HepG2 (cell line): ENCODE results near the gene NELL1.

ENCODE experiments used
- CBX2 ChIP-seq, 2 experiments: fragments of 200-600 bp in 1 of 2; sonication (generic); formaldehyde crosslinking in 1 of 2; IDR thresholded peaks; 2 replicates each; pipeline versions ENCODE4 v1.7.0 to v1.8.1; 2018 to 2022; ENCODE audit warnings: low read depth in 2 of 2, low read length in 1 of 2, mild to moderate bottlenecking in 1 of 2, missing genetic modification reagents in 1 of 2
- CTCF ChIP-seq: sonication (generic); formaldehyde crosslinking; IDR thresholded peaks from 2 replicates; pipeline ENCODE4 v1.5.0; 2020; ENCODE audit warnings: mild to moderate bottlenecking, missing genetic modification reagents, moderate library complexity
- MAX ChIP-seq: IDR thresholded peaks from 2 replicates; pipeline ENCODE4 v1.6.1; 2012; ENCODE audit warnings: inconsistent platforms
- PHF5A ChIP-seq: IDR thresholded peaks from one replicate; pipeline ENCODE4 v1.6.1; 2018; ENCODE audit warnings: low read depth, missing genetic modification reagents; ENCODE audit not compliant: unreplicated experiment
- RAD21 ChIP-seq: fragments of 450-650 bp; formaldehyde crosslinking; IDR thresholded peaks from 2 replicates; pipeline ENCODE4 v1.5.0; 2020; ENCODE audit warnings: mild to moderate bottlenecking
- SP1 ChIP-seq, 2 experiments: fragments of 450-650 bp in 1 of 2; sonication (generic) in 1 of 2; formaldehyde crosslinking in 1 of 2; IDR thresholded peaks; 2 replicates each; pipeline versions ENCODE4 v1.4.0 to v1.6.1; 2016 to 2020; ENCODE audit warnings: missing genetic modification reagents in 1 of 2
- TAF15 ChIP-seq: fragments of 200-400 bp; formaldehyde crosslinking; IDR thresholded peaks from one replicate; pipeline ENCODE4 v1.6.1; 2018; ENCODE audit warnings: mild to moderate bottlenecking, low read depth, low read length; ENCODE audit not compliant: poor library complexity, severe bottlenecking
- ZNF263 ChIP-seq: sonication (generic); formaldehyde crosslinking; IDR thresholded peaks from 2 replicates; pipeline ENCODE4 v1.4.0; 2020; ENCODE audit warnings: missing genetic modification reagents
- ZNF382 ChIP-seq: sonication (generic); formaldehyde crosslinking; IDR thresholded peaks from 2 replicates; pipeline ENCODE4 v1.5.0; 2020; ENCODE audit warnings: missing genetic modification reagents, mild to moderate bottlenecking, borderline replicate concordance
- ZNF431 ChIP-seq: sonication (generic); formaldehyde crosslinking; IDR thresholded peaks from 2 replicates; pipeline ENCODE4 v1.9.0; 2022; ENCODE audit warnings: missing genetic modification reagents, low read depth, mild to moderate bottlenecking, borderline replicate concordance
- ZNF530 ChIP-seq: sonication (generic); formaldehyde crosslinking; IDR thresholded peaks from 2 replicates; pipeline ENCODE4 v1.5.0; 2020; ENCODE audit warnings: low read depth, mild to moderate bottlenecking, missing genetic modification reagents
- ZNF768 ChIP-seq: sonication (generic); formaldehyde crosslinking; IDR thresholded peaks from 2 replicates; pipeline ENCODE4 v1.4.0; 2020; ENCODE audit warnings: missing genetic modification reagents

- TF ChIP-seq ZNF263 (no peak), CTCF (CRISPR knock-in tag) (no peak), ZNF382 (CRISPR knock-in tag) (no peak), ZNF431 (no peak), SP1 (IDR thresholded peaks at IDR 0.05) (no peak), SP1 (CRISPR knock-in tag; IDR thresholded peaks at IDR 0.05) (no peak), TAF15 (no peak), PHF5A (CRISPR knock-in tag) (no peak), ZNF768 (CRISPR knock-in tag) (no peak), ZNF530 (CRISPR knock-in tag) (no peak), MAX (no peak), CBX2 (IDR thresholded peaks at IDR 0.05; ENCODE audit: low read depth, low read length) (no peak), CBX2 (CRISPR knock-in tag; IDR thresholded peaks at IDR 0.05; ENCODE audit: low read depth) (no peak), RAD21 (CRISPR knock-in tag) (no peak)
These were observed 902.8 kb downstream of the NELL1 start for GRCh38 chr11:21572210-21572609.
